Left forelimb (tissue), 1 donor: ENCODE results near the gene NTM.

ENCODE experiments used
- DNase-seq: peaks from one replicate; pipeline ENCODE4 v3.0.0-alpha.2; 2018; ENCODE audit warnings: low spot score

Gene NTM

GRCh38 chr11:131601586-131601985 is 231.2 kb downstream of the NTM start:
- no peak for DNase-seq

GRCh38 chr11:131602431-131602830 is 232.0 kb downstream of the NTM start:
- no peak for DNase-seq

GRCh38 chr11:131606811-131607335 is 236.5 kb downstream of the NTM start:
- DNase-seq, result no peak

GRCh38 chr11:131609337-131609736 is 238.9 kb downstream of the NTM start:
- DNase-seq, result no peak

- DNase-seq, result no peak
Observed at GRCh38 chr11:131609921-131610320, 239.5 kb downstream of the NTM start.

- no peak for DNase-seq
Observed at GRCh38 chr11:131611322-131611721, 240.9 kb downstream of the NTM start.

GRCh38 chr11:131612533-131612932 is 242.1 kb downstream of the NTM start:
- no peak for DNase-seq

GRCh38 chr11:131614631-131615030 is 244.2 kb downstream of the NTM start:
- peak; percentile 78 for DNase-seq

- no peak for DNase-seq
Observed at GRCh38 chr11:131615611-131616010, 245.2 kb downstream of the NTM start.

- no peak for DNase-seq
Observed at GRCh38 chr11:131616481-131617140, 246.2 kb downstream of the NTM start.

- DNase-seq, result no peak
Observed at GRCh38 chr11:131618201-131618600, 247.8 kb downstream of the NTM start.

- DNase-seq, result no peak
Observed at GRCh38 chr11:131622193-131622592, 251.8 kb downstream of the NTM start.

- DNase-seq, result no peak
Observed at GRCh38 chr11:131624531-131624930, 254.1 kb downstream of the NTM start.

GRCh38 chr11:131626788-131627187 is 256.4 kb downstream of the NTM start:
- no peak for DNase-seq

- DNase-seq, result no peak
Observed at GRCh38 chr11:131628739-131629138, 258.3 kb downstream of the NTM start.

- DNase-seq, result no peak
Observed at GRCh38 chr11:131629925-131630540, 259.6 kb downstream of the NTM start.

GRCh38 chr11:131632971-131633370 is 262.6 kb downstream of the NTM start:
- no peak for DNase-seq

- no peak for DNase-seq
Observed at GRCh38 chr11:131633921-131634715, 263.7 kb downstream of the NTM start.

- no peak for DNase-seq
Observed at GRCh38 chr11:131637469-131638175, 267.2 kb downstream of the NTM start.

GRCh38 chr11:131638889-131639288 is 268.5 kb downstream of the NTM start:
- DNase-seq, result no peak

- DNase-seq, result no peak
Observed at GRCh38 chr11:131640320-131640719, 269.9 kb downstream of the NTM start.
